ENCODE data around the gene IQCK.

IQCK gene

DNA sequence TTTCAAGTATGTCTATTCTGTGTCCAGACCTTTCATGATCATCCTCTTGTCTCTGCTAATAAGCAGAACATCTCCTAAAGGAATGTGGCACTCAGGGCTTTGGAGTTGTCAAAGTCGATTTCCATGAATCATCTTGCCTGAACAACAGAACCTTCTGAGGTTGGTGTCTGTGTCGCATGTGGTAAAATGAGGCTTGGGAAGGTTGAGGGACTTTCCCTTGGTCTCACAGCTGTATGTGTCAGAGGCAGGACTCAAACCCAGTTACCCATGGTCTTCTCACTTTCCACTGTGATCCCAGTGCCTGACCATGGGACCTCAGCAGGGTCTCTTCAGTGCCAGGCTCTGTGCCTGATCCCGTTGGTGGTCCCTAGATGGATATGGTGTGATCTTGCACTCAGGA lies 170.8 kb downstream of the IQCK start (continued):
- TF ChIP-seq, protein P1, sequence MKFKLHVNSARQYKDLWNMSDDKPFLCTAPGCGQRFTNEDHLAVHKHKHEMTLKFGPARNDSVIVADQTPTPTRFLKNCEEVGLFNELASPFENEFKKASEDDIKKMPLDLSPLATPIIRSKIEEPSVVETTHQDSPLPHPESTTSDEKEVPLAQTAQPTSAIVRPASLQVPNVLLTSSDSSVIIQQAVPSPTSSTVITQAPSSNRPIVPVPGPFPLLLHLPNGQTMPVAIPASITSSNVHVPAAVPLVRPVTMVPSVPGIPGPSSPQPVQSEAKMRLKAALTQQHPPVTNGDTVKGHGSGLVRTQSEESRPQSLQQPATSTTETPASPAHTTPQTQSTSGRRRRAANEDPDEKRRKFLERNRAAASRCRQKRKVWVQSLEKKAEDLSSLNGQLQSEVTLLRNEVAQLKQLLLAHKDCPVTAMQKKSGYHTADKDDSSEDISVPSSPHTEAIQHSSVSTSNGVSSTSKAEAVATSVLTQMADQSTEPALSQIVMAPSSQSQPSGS (tag by site-specific recombination; IDR thresholded peaks at IDR 0.05; ENCODE audit: low read depth) = no peak
- no peak for TF ChIP-seq ZNF629 (tag by site-specific recombination; IDR thresholded peaks at IDR 0.05)
- no peak for TF ChIP-seq ZNF623 (tag by site-specific recombination; IDR thresholded peaks at IDR 0.05)

GRCh38 chr16:19890901-19891300 lies 172.8 kb downstream of the IQCK start:
- Histone ChIP-seq H3K9me3 (ENCODE audit: control insufficient read depth, insufficient read depth, low read depth, low read length) (no peaks in the 10 kb centered on the region), H3K4me3 (ENCODE audit: low read depth, low read length) (no peak overlapping the region), H3K27ac (ENCODE audit: extremely low read depth, low read depth, low read length) (no peak overlapping the region), H3K4me1 (ENCODE audit: control insufficient read depth, insufficient read depth, low read length) (no peaks in the 10 kb centered on the region), H3K36me3 (ENCODE audit: control insufficient read depth in 2 of 2, insufficient read depth in 1 of 2, low read length in 2 of 2) (no peaks in the 10 kb centered on the region)
- ChIA-PET CTCF (interaction anchor here (1.0 to 2.1 kb wide), 3 partner anchors 9 to 307 kb away, joined by 5 to 7 read pairs (median 5); no protein-coding TSS in a partner anchor), POLR2A (interaction anchor here (0.6 kb wide), 1 partner anchor 716 kb away, joined by 4 read pairs; no protein-coding TSS in a partner anchor)
- TF ChIP-seq SETDB1 (IDR thresholded peaks at IDR 0.05; ENCODE audit: insufficient read length, low read length) = peak; percentile 21
- TF ChIP-seq, protein P2, sequence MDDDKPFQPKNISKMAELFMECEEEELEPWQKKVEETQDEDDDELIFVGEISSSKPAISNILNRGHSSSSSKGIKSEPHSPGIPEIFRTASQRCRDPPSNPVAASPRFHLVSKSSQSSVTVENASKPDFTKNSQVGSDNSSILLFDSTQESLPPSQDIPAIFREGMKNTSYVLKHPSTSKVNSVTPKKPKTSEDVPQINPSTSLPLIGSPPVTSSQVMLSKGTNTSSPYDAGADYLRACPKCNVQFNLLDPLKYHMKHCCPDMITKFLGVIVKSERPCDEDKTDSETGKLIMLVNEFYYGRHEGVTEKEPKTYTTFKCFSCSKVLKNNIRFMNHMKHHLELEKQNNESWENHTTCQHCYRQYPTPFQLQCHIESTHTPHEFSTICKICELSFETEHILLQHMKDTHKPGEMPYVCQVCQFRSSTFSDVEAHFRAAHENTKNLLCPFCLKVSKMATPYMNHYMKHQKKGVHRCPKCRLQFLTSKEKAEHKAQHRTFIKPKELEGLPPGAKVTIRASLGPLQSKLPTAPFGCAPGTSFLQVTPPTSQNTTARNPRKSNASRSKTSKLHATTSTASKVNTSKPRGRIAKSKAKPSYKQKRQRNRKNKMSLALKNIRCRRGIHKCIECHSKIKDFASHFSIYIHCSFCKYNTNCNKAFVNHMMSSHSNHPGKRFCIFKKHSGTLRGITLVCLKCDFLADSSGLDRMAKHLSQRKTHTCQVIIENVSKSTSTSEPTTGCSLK (tag by site-specific recombination; IDR thresholded peaks at IDR 0.05) = no peak

DNA sequence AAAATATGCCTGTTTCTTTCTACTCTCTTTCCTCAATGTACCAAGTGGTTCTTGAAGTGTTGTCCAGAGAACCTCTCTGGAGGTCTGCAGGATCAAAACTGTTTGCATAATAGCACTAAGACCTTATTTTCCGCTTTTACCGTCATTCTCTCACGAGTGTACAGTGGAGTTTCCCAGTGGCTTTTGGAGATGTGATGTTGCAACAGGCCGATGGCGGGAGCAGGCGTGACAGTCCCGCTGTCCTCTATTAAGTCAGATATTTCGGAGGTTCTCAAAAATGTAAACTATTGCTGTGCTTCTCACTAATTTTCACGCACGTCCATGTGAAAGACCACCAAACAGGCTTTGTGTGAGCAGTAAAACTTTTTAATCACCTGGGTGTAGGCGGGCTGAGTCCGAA lies 174.8 kb downstream of the IQCK start:
- CTCF ChIA-PET = interaction anchor here (1.5 kb wide), 1 partner anchor 291 kb away, joined by 7 read pairs; no protein-coding TSS in a partner anchor

DNA sequence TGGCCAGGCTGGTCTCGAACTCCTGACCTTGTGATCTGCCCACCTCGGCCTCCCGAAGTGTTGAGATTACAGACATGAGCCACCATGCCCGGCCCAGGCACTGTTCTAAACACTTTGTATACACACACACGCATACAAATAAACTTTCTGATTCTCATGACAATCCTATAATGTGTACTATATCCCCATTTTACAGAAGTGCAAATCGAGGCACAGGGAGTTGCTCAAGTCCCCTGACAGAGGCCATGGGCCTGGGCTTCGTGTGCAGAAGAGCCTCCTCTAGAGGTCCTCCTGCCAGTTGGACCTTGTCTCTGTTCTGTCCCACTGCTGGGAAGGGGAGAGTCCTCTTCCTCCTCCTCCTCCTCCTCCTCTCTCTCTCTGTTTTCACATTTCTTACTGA lies 176.5 kb downstream of the IQCK start:
- H3K27ac ChIP-seq (ENCODE audit: extremely low read depth, low read depth, low read length) = no peak overlapping the region
- POLR2A ChIA-PET = no interaction called here
- no peaks in the 10 kb centered on the region for H3K36me3 ChIP-seq (ENCODE audit: control insufficient read depth in 2 of 2, insufficient read depth in 1 of 2, low read length in 2 of 2)
- no peaks in the 10 kb centered on the region for H3K9me3 ChIP-seq (ENCODE audit: control insufficient read depth, insufficient read depth, low read depth, low read length)
- no peaks in the 10 kb centered on the region for H3K4me1 ChIP-seq (ENCODE audit: control insufficient read depth, insufficient read depth, low read length)
- H3K4me3 ChIP-seq (ENCODE audit: low read depth, low read length) = no peak overlapping the region
- CTCF ChIA-PET = interaction anchor here (0.7 kb wide), 1 partner anchor 406 kb away, joined by 4 read pairs; no protein-coding TSS in a partner anchor
- no peak for TF ChIP-seq ZNF223 (tag by site-specific recombination; IDR thresholded peaks at IDR 0.05)
- TF ChIP-seq, protein P3, sequence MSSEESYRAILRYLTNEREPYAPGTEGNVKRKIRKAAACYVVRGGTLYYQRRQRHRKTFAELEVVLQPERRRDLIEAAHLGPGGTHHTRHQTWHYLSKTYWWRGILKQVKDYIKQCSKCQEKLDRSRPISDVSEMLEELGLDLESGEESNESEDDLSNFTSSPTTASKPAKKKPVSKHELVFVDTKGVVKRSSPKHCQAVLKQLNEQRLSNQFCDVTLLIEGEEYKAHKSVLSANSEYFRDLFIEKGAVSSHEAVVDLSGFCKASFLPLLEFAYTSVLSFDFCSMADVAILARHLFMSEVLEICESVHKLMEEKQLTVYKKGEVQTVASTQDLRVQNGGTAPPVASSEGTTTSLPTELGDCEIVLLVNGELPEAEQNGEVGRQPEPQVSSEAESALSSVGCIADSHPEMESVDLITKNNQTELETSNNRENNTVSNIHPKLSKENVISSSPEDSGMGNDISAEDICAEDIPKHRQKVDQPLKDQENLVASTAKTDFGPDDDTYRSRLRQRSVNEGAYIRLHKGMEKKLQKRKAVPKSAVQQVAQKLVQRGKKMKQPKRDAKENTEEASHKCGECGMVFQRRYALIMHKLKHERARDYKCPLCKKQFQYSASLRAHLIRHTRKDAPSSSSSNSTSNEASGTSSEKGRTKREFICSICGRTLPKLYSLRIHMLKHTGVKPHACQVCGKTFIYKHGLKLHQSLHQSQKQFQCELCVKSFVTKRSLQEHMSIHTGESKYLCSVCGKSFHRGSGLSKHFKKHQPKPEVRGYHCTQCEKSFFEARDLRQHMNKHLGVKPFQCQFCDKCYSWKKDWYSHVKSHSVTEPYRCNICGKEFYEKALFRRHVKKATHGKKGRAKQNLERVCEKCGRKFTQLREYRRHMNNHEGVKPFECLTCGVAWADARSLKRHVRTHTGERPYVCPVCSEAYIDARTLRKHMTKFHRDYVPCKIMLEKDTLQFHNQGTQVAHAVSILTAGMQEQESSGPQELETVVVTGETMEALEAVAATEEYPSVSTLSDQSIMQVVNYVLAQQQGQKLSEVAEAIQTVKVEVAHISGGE (tag by site-specific recombination; conservative IDR thresholded peaks at IDR 0.05; ENCODE audit: low read depth) = no peak
- no peak for TF ChIP-seq ZNF560 (tag by site-specific recombination; IDR thresholded peaks at IDR 0.05; ENCODE audit: borderline replicate concordance)
- TF ChIP-seq, protein P4, sequence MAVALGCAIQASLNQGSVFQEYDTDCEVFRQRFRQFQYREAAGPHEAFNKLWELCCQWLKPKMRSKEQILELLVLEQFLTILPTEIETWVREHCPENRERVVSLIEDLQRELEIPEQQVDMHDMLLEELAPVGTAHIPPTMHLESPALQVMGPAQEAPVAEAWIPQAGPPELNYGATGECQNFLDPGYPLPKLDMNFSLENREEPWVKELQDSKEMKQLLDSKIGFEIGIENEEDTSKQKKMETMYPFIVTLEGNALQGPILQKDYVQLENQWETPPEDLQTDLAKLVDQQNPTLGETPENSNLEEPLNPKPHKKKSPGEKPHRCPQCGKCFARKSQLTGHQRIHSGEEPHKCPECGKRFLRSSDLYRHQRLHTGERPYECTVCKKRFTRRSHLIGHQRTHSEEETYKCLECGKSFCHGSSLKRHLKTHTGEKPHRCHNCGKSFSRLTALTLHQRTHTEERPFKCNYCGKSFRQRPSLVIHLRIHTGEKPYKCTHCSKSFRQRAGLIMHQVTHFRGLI (tag by site-specific recombination; IDR thresholded peaks at IDR 0.05) = no peak
- no peak for TF ChIP-seq BCL11B (tag by site-specific recombination; IDR thresholded peaks at IDR 0.05; ENCODE audit: low read depth)
- no peak for TF ChIP-seq ZNF561 (tag by site-specific recombination; IDR thresholded peaks at IDR 0.05; ENCODE audit: borderline replicate concordance)
- TF ChIP-seq, protein P5, sequence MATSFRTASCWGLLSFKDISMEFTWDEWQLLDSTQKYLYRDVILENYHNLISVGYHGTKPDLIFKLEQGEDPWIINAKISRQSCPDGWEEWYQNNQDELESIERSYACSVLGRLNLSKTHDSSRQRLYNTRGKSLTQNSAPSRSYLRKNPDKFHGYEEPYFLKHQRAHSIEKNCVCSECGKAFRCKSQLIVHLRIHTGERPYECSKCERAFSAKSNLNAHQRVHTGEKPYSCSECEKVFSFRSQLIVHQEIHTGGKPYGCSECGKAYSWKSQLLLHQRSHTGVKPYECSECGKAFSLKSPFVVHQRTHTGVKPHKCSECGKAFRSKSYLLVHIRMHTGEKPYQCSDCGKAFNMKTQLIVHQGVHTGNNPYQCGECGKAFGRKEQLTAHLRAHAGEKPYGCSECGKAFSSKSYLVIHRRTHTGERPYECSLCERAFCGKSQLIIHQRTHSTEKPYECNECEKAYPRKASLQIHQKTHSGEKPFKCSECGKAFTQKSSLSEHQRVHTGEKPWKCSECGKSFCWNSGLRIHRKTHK (tag by site-specific recombination; IDR thresholded peaks at IDR 0.05) = no peak
- no peak for TF ChIP-seq ZNF394 (tag by site-specific recombination; IDR thresholded peaks at IDR 0.05; ENCODE audit: borderline replicate concordance)
- TF ChIP-seq SALL2 (tag by site-specific recombination; IDR thresholded peaks at IDR 0.05; ENCODE audit: borderline replicate concordance) = no peak
- no peak for TF ChIP-seq ZNF133 (tag by site-specific recombination; IDR thresholded peaks at IDR 0.05)
- no peak for TF ChIP-seq ELK4 (IDR thresholded peaks at IDR 0.05; ENCODE audit: borderline replicate concordance, low read depth, low read length)
- TF ChIP-seq ZFP41 (tag by site-specific recombination; IDR thresholded peaks at IDR 0.05; ENCODE audit: borderline replicate concordance) = no peak

More for the DNA sequence above, 174.8 kb downstream of the IQCK start:
- TF ChIP-seq ZNF785 (tag by site-specific recombination; IDR thresholded peaks at IDR 0.05) = no peak
- Histone ChIP-seq H3K36me3 (ENCODE audit: control insufficient read depth in 2 of 2, insufficient read depth in 1 of 2, low read length in 2 of 2) (no peaks in the 10 kb centered on the region), H3K4me3 (ENCODE audit: low read depth, low read length) (no peak overlapping the region), H3K9me3 (ENCODE audit: control insufficient read depth, insufficient read depth, low read depth, low read length) (no peaks in the 10 kb centered on the region), H3K27ac (ENCODE audit: extremely low read depth, low read depth, low read length) (no peak overlapping the region), H3K4me1 (ENCODE audit: control insufficient read depth, insufficient read depth, low read length) (no peaks in the 10 kb centered on the region)
- POLR2A ChIA-PET = interaction anchor here (0.7 kb wide), 1 partner anchor 436 kb away, joined by 3 read pairs; no protein-coding TSS in a partner anchor

All from HEK293 (cell line).